Neuronal stem cell (in vitro differentiated cells): Measurements from ENCODE around the gene ACSF3.

Source experiments
- DNase-seq: peaks from one replicate; pipeline ENCODE4 v3.0.0-alpha.2; 2013; ENCODE audit warnings: low spot score
- H2AFZ ChIP-seq: one replicate; pipeline ENCODE4 v1.6.1; 2013; ENCODE audit warnings: mild to moderate bottlenecking, low read length, inconsistent platforms
- H2AK5ac ChIP-seq: 2 replicates; pipeline ENCODE4 v1.6.1; 2013; ENCODE audit warnings: low read depth, mild to moderate bottlenecking, inconsistent platforms, low read length, moderate library complexity, mixed read lengths
- H2BK120ac ChIP-seq: 2 replicates; pipeline ENCODE4 v1.6.1; 2013; ENCODE audit warnings: low read depth, mild to moderate bottlenecking, inconsistent platforms, low read length, moderate library complexity, mixed read lengths
- H2BK12ac ChIP-seq: one replicate; pipeline ENCODE4 v1.6.1; 2013; ENCODE audit warnings: low read length, inconsistent platforms
- H2BK15ac ChIP-seq: 2 replicates; pipeline ENCODE4 v1.6.1; 2013; ENCODE audit warnings: mild to moderate bottlenecking, low read length, inconsistent platforms, mixed read lengths
- H2BK5ac ChIP-seq: one replicate; pipeline ENCODE4 v1.6.1; 2013; ENCODE audit warnings: inconsistent platforms, mild to moderate bottlenecking, low read length, moderate library complexity
- H3K14ac ChIP-seq: one replicate; pipeline ENCODE4 v1.6.1; 2013; ENCODE audit warnings: low read length, inconsistent platforms
- H3K18ac ChIP-seq: 2 replicates; pipeline ENCODE4 v1.6.1; 2013; ENCODE audit warnings: low read length, inconsistent platforms
- H3K23ac ChIP-seq: 2 replicates; pipeline ENCODE4 v1.6.1; 2013; ENCODE audit warnings: low read depth, mild to moderate bottlenecking, mixed read lengths, low read length, inconsistent platforms; ENCODE audit not compliant: poor library complexity
- H3K27ac ChIP-seq: replicated peaks from 3 replicates; pipeline ENCODE4 v1.5.1; 2013; ENCODE audit warnings: low read length, inconsistent platforms
- H3K27me3 ChIP-seq, 3 experiments: 2 replicates each; pipeline ENCODE4 v1.6.1; 2013; ENCODE audit warnings: low read length in 3 of 3, mild to moderate bottlenecking in 2 of 3, inconsistent platforms in 1 of 3, low read depth in 1 of 3, mixed read lengths in 1 of 3, moderate library complexity in 1 of 3; ENCODE audit not compliant: control insufficient read depth in 3 of 3, insufficient read depth in 3 of 3
- H3K36me3 ChIP-seq, 2 donors: replicated peaks in 1 of 2; 2 replicates each; pipeline ENCODE4 v1.6.1; 2013; ENCODE audit warnings: low read length in 2 of 2; ENCODE audit not compliant: control insufficient read depth in 2 of 2, insufficient read depth in 2 of 2
- H3K4ac ChIP-seq: 2 replicates; pipeline ENCODE4 v1.6.1; 2013; ENCODE audit warnings: inconsistent platforms, mild to moderate bottlenecking, low read length, moderate library complexity
- H3K4me1 ChIP-seq, 2 donors: 1 replicate in 1 of 2; 2 replicates in 1 of 2; pipeline ENCODE4 v1.6.1; 2013; ENCODE audit warnings: low read length in 2 of 2, low read depth in 1 of 2; ENCODE audit not compliant: control insufficient read depth in 2 of 2, insufficient read depth in 1 of 2
- H3K4me2 ChIP-seq: one replicate; pipeline ENCODE4 v1.6.1; 2013; ENCODE audit warnings: mild to moderate bottlenecking, low read length, inconsistent platforms; ENCODE audit not compliant: insufficient read depth, poor library complexity, severe bottlenecking
- H3K4me3 ChIP-seq, 2 donors: 2 replicates each; pipeline ENCODE4 v1.5.1; 2013; ENCODE audit warnings: low read length in 2 of 2, mild to moderate bottlenecking in 2 of 2, inconsistent platforms in 1 of 2, moderate library complexity in 1 of 2
- H3K79me1 ChIP-seq: one replicate; pipeline ENCODE4 v1.6.1; 2013; ENCODE audit warnings: low read depth, mild to moderate bottlenecking, inconsistent platforms, low read length, moderate library complexity
- H3K9ac ChIP-seq: one replicate; pipeline ENCODE4 v1.6.1; 2013; ENCODE audit warnings: mild to moderate bottlenecking, low read depth, low read length, inconsistent platforms; ENCODE audit not compliant: poor library complexity
- H3K9me3 ChIP-seq, 2 donors: replicated peaks in 1 of 2; 2 replicates each; pipeline versions ENCODE3 to v1.6.1; 2013; ENCODE audit warnings: low read length in 2 of 2, mild to moderate bottlenecking in 2 of 2, inconsistent platforms in 1 of 2, low read depth in 1 of 2, mixed read lengths in 1 of 2, moderate library complexity in 1 of 2; ENCODE audit not compliant: control insufficient read depth in 2 of 2, insufficient read depth in 1 of 2
- H4K8ac ChIP-seq: one replicate; pipeline ENCODE4 v1.6.1; 2013; ENCODE audit warnings: low read depth, mild to moderate bottlenecking, inconsistent platforms, low read length, moderate library complexity
- H4K91ac ChIP-seq: one replicate; pipeline ENCODE4 v1.6.1; 2013; ENCODE audit warnings: low read length, low read depth, mild to moderate bottlenecking, inconsistent platforms; ENCODE audit not compliant: poor library complexity
- WGBS, 2 donors: extraction: QIAGEN DNeasy Blood & Tissue Kit; methylation state at CpG; one replicate each; pipeline ENCODE4 v1.1.7; 2013; ENCODE audit warnings: missing lambda C conversion rate in 2 of 2, mixed read lengths in 1 of 2; ENCODE audit not compliant: insufficient read length in 2 of 2, insufficient replicate concordance in 1 of 2; ENCODE audit errors: extremely low coverage in 2 of 2; 5-methylcytosine and 5-hydroxymethylcytosine counted together

ACSF3 gene

DNA sequence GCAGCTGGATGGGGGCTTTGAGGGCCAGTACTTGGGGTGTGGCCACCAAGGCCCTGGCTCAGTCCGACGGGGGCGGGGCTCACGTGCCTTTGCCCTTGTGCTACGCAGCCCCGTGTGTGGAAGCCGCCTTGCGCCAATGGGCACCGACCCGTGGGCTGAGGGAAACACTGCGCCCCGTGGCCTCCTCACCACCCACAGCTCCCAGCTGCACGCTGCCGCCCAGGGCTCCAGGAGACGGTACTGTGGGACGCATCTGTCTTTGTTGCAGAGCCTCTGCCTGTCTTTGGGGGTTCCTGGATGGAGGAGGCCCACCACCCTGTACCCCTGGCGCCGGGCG, 85.5 kb downstream of the ACSF3 start:
- Histone ChIP-seq H4K8ac (peak overlapping the region; percentile 65), H3K14ac (peak overlapping the region; percentile 56), H3K4ac (no peak overlapping the region), H2BK15ac (peak overlapping the region; percentile 26), H3K9me3 (no peaks in the 10 kb centered on the region), H3K18ac (peak overlapping the region; percentile 64), H3K23ac (no peak overlapping the region), H3K27me3 (peaks cover 0 to 54% (median 5%) of the 10 kb centered on the region in 3 experiments), H4K91ac (no peak overlapping the region), H2BK12ac (peak overlapping the region; percentile 73), H2BK120ac (peak overlapping the region; percentile 47), H2AFZ (no peak overlapping the region), H3K4me2 (no peak overlapping the region), H3K4me3 (no peak overlapping the region), H3K36me3 (no peaks in the 10 kb centered on the region), H3K79me1 (no peaks in the 10 kb centered on the region), H2BK5ac (no peak overlapping the region), H3K27ac (no peak overlapping the region), H2AK5ac (peak overlapping the region; percentile 75), H3K9ac (no peak overlapping the region), H3K4me1 (peaks cover 0 to 2% of the 10 kb centered on the region in 2 donors)
- DNase-seq: no peak
- no CpG with 5 or more reads among the region's 19 CpGs for WGBS, 2 donors

DNA sequence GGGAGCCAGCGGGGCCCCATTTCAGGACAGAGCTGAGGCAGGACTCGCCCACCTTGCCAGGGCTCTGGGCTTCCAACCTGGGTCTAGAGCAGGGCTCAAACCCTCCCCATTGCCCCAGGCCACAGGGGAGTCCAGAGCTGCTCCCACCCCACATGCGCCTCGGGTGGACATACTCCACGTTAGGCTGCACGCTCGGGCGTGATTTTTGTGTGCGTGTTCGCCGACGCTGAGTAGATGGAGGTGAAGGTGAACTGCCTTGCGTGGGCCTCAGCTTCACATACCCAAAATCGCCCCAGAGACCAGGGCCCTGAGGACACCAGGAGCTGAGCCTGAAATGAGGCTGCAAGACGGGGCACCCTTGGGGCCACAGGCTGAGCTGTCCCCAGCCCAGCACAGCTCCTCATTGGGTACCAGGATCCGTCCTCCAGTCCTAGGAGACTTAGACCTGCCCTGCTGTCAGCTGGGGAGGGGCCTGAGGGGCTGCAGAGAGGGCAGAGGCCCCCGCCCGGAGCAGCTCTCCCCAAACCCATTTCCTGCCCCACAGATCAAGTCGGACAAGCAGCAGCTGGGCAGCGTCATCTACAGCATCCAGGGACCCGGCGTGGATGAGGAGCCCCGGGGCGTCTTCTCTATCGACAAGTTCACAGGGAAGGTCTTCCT, 86.1 kb downstream of the ACSF3 start:
- no peak overlapping the region for H3K4me3 ChIP-seq
- no peaks in the 10 kb centered on the region for H3K36me3 ChIP-seq
- H3K27ac ChIP-seq: no peak overlapping the region
- H4K8ac ChIP-seq: no peak overlapping the region
- H3K4me1 ChIP-seq: no peaks in the 10 kb centered on the region
- H2BK15ac ChIP-seq: peak overlapping the region; percentile 75
- peak overlapping the region; percentile 28 for H3K18ac ChIP-seq
- H2AK5ac ChIP-seq: no peak overlapping the region
- no peak overlapping the region for H2AFZ ChIP-seq
- no peak overlapping the region for H3K4ac ChIP-seq
- no peak overlapping the region for H2BK12ac ChIP-seq
- WGBS, 2 donors: no CpG with 5 or more reads among the region's 25 CpGs
- no peak overlapping the region for H3K14ac ChIP-seq
- H3K4me2 ChIP-seq: no peak overlapping the region
- H3K27me3 ChIP-seq: peaks cover 0 to 48% (median 5%) of the 10 kb centered on the region in 3 experiments
- no peak for DNase-seq
- peak overlapping the region; percentile 44 for H3K23ac ChIP-seq
- H4K91ac ChIP-seq: no peak overlapping the region
- H3K9ac ChIP-seq: no peak overlapping the region
- no peak overlapping the region for H2BK5ac ChIP-seq
- H3K79me1 ChIP-seq: no peaks in the 10 kb centered on the region
- no peak overlapping the region for H2BK120ac ChIP-seq
- H3K9me3 ChIP-seq: no peaks in the 10 kb centered on the region

DNA sequence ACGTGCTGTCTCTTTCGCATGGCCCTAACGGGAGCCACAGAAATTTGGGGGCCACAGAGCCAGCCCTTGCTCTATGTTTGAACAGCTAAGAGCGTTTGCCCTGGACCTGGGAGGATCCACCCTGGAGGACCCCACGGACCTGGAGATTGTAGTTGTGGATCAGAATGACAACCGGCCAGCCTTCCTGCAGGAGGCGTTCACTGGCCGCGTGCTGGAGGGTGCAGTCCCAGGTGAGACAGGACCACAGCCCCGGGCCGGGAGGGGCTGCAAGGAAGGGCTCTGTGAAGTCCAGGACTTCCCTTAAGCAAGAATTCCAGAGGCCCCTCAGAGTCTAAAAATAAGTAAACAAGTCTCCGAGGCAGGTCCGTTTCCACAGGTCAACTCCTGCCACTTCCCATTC, 89.8 kb downstream of the ACSF3 start:
- WGBS, 2 donors: no CpG with 5 or more reads among the region's 13 CpGs
- Histone ChIP-seq H2BK15ac (no peak overlapping the region), H2AFZ (no peak overlapping the region), H3K27me3 (peaks cover 0 to 18% (median 5%) of the 10 kb centered on the region in 3 experiments), H3K18ac (no peak overlapping the region), H3K14ac (no peak overlapping the region), H3K27ac (no peak overlapping the region), H2BK12ac (no peak overlapping the region), H4K8ac (no peak overlapping the region), H2BK120ac (no peak overlapping the region), H3K4ac (no peak overlapping the region), H2BK5ac (no peak overlapping the region), H3K9me3 (no peaks in the 10 kb centered on the region), H3K23ac (peak overlapping the region; percentile 55), H3K9ac (no peak overlapping the region), H3K79me1 (no peaks in the 10 kb centered on the region), H4K91ac (no peak overlapping the region), H3K36me3 (no peaks in the 10 kb centered on the region), H3K4me2 (no peak overlapping the region), H3K4me1 (no peaks in the 10 kb centered on the region), H2AK5ac (no peak overlapping the region), H3K4me3 (no peak overlapping the region)
- DNase-seq: no peak

DNA sequence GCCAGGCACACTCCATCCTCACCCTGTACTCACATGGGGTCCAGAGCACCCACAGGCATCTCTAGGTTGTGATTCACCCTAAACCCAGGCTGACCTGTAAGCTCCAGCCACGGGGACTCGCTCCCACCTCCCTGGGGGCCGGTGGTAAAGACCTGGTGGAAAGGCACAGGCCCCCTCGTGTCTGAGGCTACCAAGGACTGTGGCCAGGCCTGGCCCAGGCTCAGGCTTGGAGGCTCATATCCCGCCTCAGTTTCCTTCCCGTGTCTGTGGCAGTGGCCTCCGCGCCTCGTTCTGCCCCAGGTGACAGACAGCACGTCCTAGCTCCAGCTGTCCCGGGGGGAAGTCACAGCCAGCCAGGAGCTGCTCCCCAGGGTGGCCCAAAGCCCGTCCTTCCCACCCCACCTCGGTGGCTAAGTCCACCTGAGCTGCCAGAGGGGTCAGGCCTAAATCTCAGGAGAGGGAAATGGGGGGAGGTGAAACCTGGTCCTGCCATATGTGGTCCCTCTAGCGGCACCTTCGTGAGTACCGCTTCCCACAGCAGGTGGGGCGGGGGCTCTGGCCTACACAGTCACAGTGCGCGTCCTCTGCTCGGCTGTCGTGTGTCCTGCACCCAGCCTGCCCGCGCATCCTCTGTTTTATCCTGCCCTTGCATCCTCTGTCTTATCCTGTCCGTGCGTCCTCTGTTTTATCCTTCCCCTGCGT, 90.5 kb downstream of the ACSF3 start:
- Histone ChIP-seq H2BK120ac (no peak overlapping the region), H3K36me3 (no peaks in the 10 kb centered on the region), H4K91ac (peak overlapping the region; percentile 97), H4K8ac (no peak overlapping the region), H2BK15ac (no peak overlapping the region), H3K27ac (no peak overlapping the region), H3K18ac (no peak overlapping the region), H3K79me1 (no peaks in the 10 kb centered on the region), H2AK5ac (peak overlapping the region; percentile 70), H2AFZ (no peak overlapping the region), H3K27me3 (peaks cover 0 to 12% (median 5%) of the 10 kb centered on the region in 3 experiments), H3K4ac (no peak overlapping the region), H3K23ac (peak overlapping the region; percentile 97), H3K4me1 (no peaks in the 10 kb centered on the region), H3K9me3 (no peaks in the 10 kb centered on the region), H2BK5ac (no peak overlapping the region), H3K4me3 (no peak overlapping the region), H3K9ac (no peak overlapping the region), H3K14ac (peak overlapping the region; percentile 89), H2BK12ac (peak overlapping the region; percentile 41), H3K4me2 (no peak overlapping the region)
- no CpG with 5 or more reads among the region's 26 CpGs for WGBS, 2 donors
- no peak for DNase-seq
